A673 (cell line): ENCODE measurements around the gene SMIM30.

Source experiments
- CTCF ChIP-seq: fragments of 300-800, 200-600 bp; sonication (generic); conservative IDR thresholded peaks from 2 replicates; pipeline ENCODE4 v1.5.1; 2017; ENCODE audit warnings: low read depth, mild to moderate bottlenecking, antibody characterized with exemption, low read length, moderate library complexity, mixed read lengths
- EZH2 ChIP-seq: fragments of 200-600 bp; sonication (generic); IDR thresholded peaks from 2 replicates; pipeline ENCODE4 v1.6.1; 2017; ENCODE audit warnings: borderline replicate concordance, low read depth, mild to moderate bottlenecking, mixed read lengths, antibody characterized with exemption, low read length; ENCODE audit not compliant: poor library complexity, severe bottlenecking

- TF ChIP-seq CTCF (no peak), EZH2 (no peak)
These were observed 19.0 kb downstream of the SMIM30 start for GRCh38 chr7:113099284-113099919.
